BLaER1 (cell line): ENCODE measurements around the gene ERH.
A peak's percentile ranks its signal among the peaks of the same experiment; 100 is the strongest.

Experiments
- H3K27ac ChIP-seq: shearing (Covaris generic); formaldehyde crosslinking; 2 replicates; pipeline ENCODE4 v1.8.1; 2022
- H3K27me3 ChIP-seq: shearing (Covaris generic); formaldehyde crosslinking; 2 replicates; pipeline ENCODE4 v1.8.1; 2022
- H3K36me3 ChIP-seq: shearing (Covaris generic); formaldehyde crosslinking; 2 replicates; pipeline ENCODE4 v1.8.1; 2022
- H3K4me1 ChIP-seq: shearing (Covaris generic); formaldehyde crosslinking; 2 replicates; pipeline ENCODE4 v1.8.1; 2022
- H3K4me2 ChIP-seq: shearing (Covaris generic); formaldehyde crosslinking; 2 replicates; pipeline ENCODE4 v1.8.1; 2022
- H3K4me3 ChIP-seq: shearing (Covaris generic); formaldehyde crosslinking; 2 replicates; pipeline ENCODE4 v1.8.1; 2022
- H3K9ac ChIP-seq: shearing (Covaris generic); formaldehyde crosslinking; 2 replicates; pipeline ENCODE4 v1.8.1; 2022
- H3K9me3 ChIP-seq: shearing (Covaris generic); formaldehyde crosslinking; 2 replicates; pipeline ENCODE4 v1.8.1; 2022
- H4K20me1 ChIP-seq: shearing (Covaris generic); formaldehyde crosslinking; 2 replicates; pipeline ENCODE4 v1.8.1; 2022
- Cebpa-rat ChIP-seq: shearing (Covaris generic); IDR thresholded peaks from 2 replicates; pipeline ENCODE4 v1.8.1; 2022

ERH gene

GRCh38 chr14:69350892-69351291, 47.2 kb downstream of the ERH start:
- H3K4me2 ChIP-seq = no peak overlapping the region
- no peaks in the 10 kb centered on the region for H3K27me3 ChIP-seq
- H3K27ac ChIP-seq = no peak overlapping the region
- no peaks in the 10 kb centered on the region for H3K36me3 ChIP-seq
- H4K20me1 ChIP-seq = no peaks in the 10 kb centered on the region
- no peak for TF ChIP-seq Cebpa-rat
- H3K4me3 ChIP-seq = no peak overlapping the region
- peaks cover 19% of the 10 kb centered on the region for H3K4me1 ChIP-seq
- H3K9ac ChIP-seq = no peak overlapping the region
- no peaks in the 10 kb centered on the region for H3K9me3 ChIP-seq

DNA sequence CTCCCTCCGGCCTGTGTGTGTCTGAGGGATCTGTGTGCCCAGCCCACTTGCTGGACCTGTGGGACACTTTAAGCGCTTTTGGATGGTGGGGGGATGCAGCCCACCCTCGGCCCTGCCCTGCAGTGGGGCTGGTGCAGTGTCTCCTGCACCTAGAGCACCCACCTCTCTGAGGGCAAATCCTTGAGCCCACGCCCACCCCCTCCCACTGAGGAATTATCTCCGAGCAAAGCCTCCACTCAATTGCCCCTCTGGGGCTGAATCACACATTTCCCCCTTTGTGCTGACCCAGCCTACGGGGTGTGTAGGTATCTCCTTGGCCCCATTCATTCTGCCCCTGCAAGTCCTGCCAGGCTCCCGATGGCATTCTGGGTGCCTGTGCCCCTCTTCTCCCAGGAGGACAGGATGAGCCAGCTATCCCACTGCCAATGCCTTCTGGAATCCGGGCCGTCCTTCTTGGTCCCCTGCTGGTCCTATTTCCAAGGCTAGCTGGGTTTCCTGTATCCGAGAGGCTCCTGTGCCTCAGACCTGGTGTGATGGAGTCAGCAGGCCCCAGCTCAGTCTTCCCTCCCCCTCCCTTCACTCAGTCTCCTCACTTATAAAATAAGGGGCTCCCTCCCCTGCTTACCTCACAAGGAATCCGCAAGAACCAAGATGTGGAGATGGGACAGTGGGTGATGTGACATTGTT, 48.9 kb downstream of the ERH start:
- H3K9ac ChIP-seq = no peak overlapping the region
- H4K20me1 ChIP-seq = no peaks in the 10 kb centered on the region
- peaks cover 15% of the 10 kb centered on the region for H3K4me1 ChIP-seq
- no peaks in the 10 kb centered on the region for H3K27me3 ChIP-seq
- no peaks in the 10 kb centered on the region for H3K36me3 ChIP-seq
- H3K4me2 ChIP-seq = no peak overlapping the region
- H3K4me3 ChIP-seq = no peak overlapping the region
- no peak for TF ChIP-seq Cebpa-rat
- H3K9me3 ChIP-seq = no peaks in the 10 kb centered on the region
- no peak overlapping the region for H3K27ac ChIP-seq

DNA sequence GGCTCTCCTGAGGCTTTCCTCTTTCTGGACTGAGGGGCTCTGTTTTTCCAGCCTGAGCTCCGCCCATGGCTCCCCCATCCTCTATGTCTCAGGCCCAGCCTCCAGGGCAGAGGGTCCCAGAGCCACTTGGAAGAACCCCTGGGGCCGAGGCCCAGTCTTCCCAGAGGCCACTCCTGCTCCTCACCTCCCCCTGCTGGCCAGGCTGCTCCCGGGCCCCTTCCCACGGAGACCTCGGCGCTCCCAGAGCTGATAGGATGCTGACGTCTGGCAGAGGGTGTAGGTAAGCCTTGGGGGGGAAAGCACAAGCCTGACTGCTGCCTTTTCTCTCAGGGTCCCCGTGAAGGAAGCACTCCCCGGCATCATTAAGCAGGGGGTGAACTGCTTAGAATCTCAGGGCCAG, 51.4 kb downstream of the ERH start:
- TF ChIP-seq Cebpa-rat = no peak
- H3K27ac ChIP-seq = no peak overlapping the region
- H3K4me1 ChIP-seq = peaks cover 9% of the 10 kb centered on the region
- H4K20me1 ChIP-seq = no peaks in the 10 kb centered on the region
- H3K36me3 ChIP-seq = no peaks in the 10 kb centered on the region
- H3K4me3 ChIP-seq = no peak overlapping the region
- no peak overlapping the region for H3K9ac ChIP-seq
- H3K27me3 ChIP-seq = no peaks in the 10 kb centered on the region
- H3K9me3 ChIP-seq = no peaks in the 10 kb centered on the region
- no peak overlapping the region for H3K4me2 ChIP-seq

DNA sequence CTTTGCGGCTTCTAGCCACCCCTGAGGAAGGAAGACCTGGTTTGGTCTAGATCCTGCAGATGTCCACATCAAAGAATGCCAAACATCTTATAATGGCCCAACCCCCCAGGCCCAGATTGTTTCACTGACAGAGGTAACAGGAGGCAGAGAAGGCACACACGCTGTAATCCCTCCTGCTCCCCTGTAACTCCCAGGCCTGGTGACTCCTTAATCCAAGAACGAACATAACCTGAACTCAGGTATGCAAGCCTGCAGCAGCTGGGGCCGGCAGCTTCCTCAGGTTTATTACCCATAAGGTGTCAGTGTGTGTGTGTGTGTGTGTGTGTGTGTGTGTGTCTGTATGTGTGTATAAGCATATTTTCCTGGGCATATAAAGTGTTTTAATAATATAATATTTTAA, 52.7 kb downstream of the ERH start:
- TF ChIP-seq Cebpa-rat = no peak
- no peaks in the 10 kb centered on the region for H3K9me3 ChIP-seq
- no peak overlapping the region; the same call in 1 of the 2 replicates for H3K9ac ChIP-seq
- H3K4me1 ChIP-seq = peaks cover 9% of the 10 kb centered on the region
- H3K27me3 ChIP-seq = no peaks in the 10 kb centered on the region
- H3K36me3 ChIP-seq = no peaks in the 10 kb centered on the region
- H4K20me1 ChIP-seq = no peaks in the 10 kb centered on the region
- H3K4me2 ChIP-seq = peak overlapping the region; percentile 47
- H3K27ac ChIP-seq = no peak overlapping the region
- no peak overlapping the region for H3K4me3 ChIP-seq

DNA sequence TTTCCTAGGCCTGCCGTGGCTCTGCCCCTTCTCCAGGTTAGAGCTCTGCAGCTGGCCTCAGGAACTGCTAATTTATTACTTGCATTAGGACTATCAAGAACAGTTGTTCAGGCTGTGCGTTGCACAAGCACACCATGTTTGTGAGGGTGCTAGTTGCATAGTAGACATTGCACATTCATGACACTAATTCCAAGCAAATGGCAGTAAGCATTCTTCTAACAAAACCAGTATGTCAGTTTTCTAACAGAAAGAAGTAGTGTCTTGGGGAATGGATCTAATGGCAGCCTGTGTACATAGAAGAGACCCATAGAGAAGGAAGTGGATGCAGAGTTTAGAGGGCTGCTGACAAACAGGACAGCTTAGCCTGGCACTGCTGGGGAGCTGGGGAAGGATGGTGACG, 53.9 kb downstream of the ERH start:
- Histone ChIP-seq H3K9me3 (no peaks in the 10 kb centered on the region), H3K9ac (no peak overlapping the region), H3K36me3 (no peaks in the 10 kb centered on the region), H3K4me3 (no peak overlapping the region), H3K27ac (no peak overlapping the region), H3K4me1 (peaks cover 22% of the 10 kb centered on the region), H3K27me3 (no peaks in the 10 kb centered on the region), H3K4me2 (no peak overlapping the region), H4K20me1 (no peaks in the 10 kb centered on the region)
- TF ChIP-seq Cebpa-rat = no peak

DNA sequence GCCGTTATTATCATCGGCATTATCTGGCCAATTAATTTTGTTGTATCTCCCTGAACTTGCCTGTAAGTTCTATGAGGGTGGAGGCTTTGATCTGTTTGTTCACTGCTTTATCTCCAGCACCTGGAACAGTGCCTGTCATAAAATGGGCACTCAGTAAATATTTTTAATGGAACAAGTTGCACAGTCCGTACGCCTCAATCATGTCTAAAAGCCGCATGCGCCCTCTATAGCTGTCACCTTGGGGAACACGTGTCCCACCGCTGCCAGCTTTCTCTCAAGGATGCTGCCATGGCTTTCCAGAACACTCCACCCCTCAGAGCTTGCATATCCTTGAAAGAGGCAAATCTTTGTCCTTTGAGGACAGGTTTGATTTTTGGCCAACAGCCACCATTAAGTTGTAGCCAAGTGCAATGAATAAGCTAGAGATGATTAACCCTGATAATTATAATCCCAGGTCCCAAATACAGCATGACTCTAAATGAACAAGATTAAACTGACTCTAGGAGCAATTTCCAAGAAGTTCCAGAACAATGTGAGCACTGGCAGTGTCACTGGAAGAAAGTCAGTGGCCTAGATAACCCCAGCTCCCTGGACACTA, 55.1 kb downstream of the ERH start:
- H3K9me3 ChIP-seq = no peaks in the 10 kb centered on the region
- H3K4me1 ChIP-seq = peaks cover 32% of the 10 kb centered on the region
- no peak for TF ChIP-seq Cebpa-rat
- no peaks in the 10 kb centered on the region for H3K36me3 ChIP-seq
- no peak overlapping the region for H3K27ac ChIP-seq
- H3K4me2 ChIP-seq = no peak overlapping the region
- H3K9ac ChIP-seq = no peak overlapping the region
- H3K4me3 ChIP-seq = no peak overlapping the region
- H4K20me1 ChIP-seq = no peaks in the 10 kb centered on the region
- no peaks in the 10 kb centered on the region for H3K27me3 ChIP-seq

DNA sequence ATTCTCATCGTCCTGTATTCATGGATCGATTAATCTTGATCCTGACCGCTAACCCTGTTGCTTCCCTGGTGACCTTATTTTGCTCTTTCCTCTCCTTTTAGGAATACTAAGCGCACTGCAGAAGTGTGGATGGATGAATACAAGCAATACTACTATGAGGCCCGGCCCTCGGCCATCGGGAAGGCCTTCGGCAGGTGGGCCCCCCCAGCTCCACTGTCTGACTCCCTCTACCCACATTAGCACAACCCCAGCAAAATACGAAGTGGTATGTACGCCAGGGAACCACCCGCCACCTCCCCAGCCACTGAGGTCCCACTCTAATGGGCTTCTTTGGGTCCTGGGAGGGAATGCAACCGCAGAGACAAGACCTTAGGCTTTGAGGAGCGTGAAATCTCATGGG, 58.7 kb downstream of the ERH start:
- Histone ChIP-seq H3K9ac (no peak overlapping the region), H3K9me3 (no peaks in the 10 kb centered on the region), H3K36me3 (no peaks in the 10 kb centered on the region), H3K4me3 (no peak overlapping the region), H3K4me1 (peaks cover 46% of the 10 kb centered on the region), H3K27ac (no peak overlapping the region), H3K4me2 (peak overlapping the region; percentile 18), H4K20me1 (no peaks in the 10 kb centered on the region), H3K27me3 (no peaks in the 10 kb centered on the region)
- no peak for TF ChIP-seq Cebpa-rat

DNA sequence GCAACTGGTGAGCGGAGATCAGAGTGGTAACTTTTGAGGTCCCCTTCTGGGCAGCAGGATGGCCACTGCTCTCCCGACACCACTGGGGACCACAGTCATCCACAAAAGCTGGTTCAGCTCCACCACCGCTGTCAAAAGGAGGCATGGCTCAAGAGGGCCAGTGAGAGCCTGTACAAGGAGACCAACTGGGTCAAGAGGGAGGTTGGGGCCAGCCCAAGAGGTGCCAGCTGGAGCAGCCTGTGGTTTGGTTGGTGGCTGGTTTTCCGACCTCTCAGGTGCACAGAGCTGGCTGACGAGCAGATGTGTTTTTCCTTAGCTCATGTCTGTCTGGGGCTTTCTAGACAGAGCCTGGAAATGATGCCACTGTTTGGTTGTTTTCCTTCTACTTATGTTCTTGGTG, 60.1 kb downstream of the ERH start:
- TF ChIP-seq Cebpa-rat = no peak
- no peaks in the 10 kb centered on the region for H3K27me3 ChIP-seq

GRCh38 chr14:69335371-69335771, 62.7 kb downstream of the ERH start:
- Histone ChIP-seq H3K9ac (no peak overlapping the region), H3K36me3 (no peaks in the 10 kb centered on the region), H3K4me2 (peak overlapping the region; percentile 34), H3K27ac (no peak overlapping the region), H3K4me1 (peaks cover 45% of the 10 kb centered on the region), H3K27me3 (no peaks in the 10 kb centered on the region), H4K20me1 (no peaks in the 10 kb centered on the region), H3K9me3 (no peaks in the 10 kb centered on the region), H3K4me3 (no peak overlapping the region)
- TF ChIP-seq Cebpa-rat = no peak

More for the DNA sequence above, 60.1 kb downstream of the ERH start:
- H3K9ac ChIP-seq = no peak overlapping the region
- peaks cover 46% of the 10 kb centered on the region for H3K4me1 ChIP-seq
- H3K4me3 ChIP-seq = no peak overlapping the region
- no peaks in the 10 kb centered on the region for H3K36me3 ChIP-seq
- H3K4me2 ChIP-seq = peak overlapping the region; percentile 36
- no peaks in the 10 kb centered on the region for H3K9me3 ChIP-seq
- H4K20me1 ChIP-seq = no peaks in the 10 kb centered on the region
- no peak overlapping the region for H3K27ac ChIP-seq

GRCh38 chr14:69334576-69334975, 63.5 kb downstream of the ERH start:
- no peak for TF ChIP-seq Cebpa-rat
- H3K9me3 ChIP-seq = no peaks in the 10 kb centered on the region
- H3K9ac ChIP-seq = no peak overlapping the region
- no peaks in the 10 kb centered on the region for H4K20me1 ChIP-seq
- H3K4me1 ChIP-seq = peaks cover 37% of the 10 kb centered on the region
- H3K27me3 ChIP-seq = no peaks in the 10 kb centered on the region
- H3K4me2 ChIP-seq = no peak overlapping the region
- H3K4me3 ChIP-seq = no peak overlapping the region
- no peaks in the 10 kb centered on the region for H3K36me3 ChIP-seq
- H3K27ac ChIP-seq = no peak overlapping the region
